DND-41 (cell line): ENCODE results near the gene TMEM169.

ENCODE experiments used
- ATAC-seq: fragments of 200-7000 bp; cut with Tn5 transposase; 3 replicates; pipeline ENCODE4 v1.9.1; 2021; ENCODE audit warnings: low read depth; ENCODE audit not compliant: insufficient read depth
- DNase-seq: peaks from one replicate; pipeline ENCODE4 v3.0.0-alpha.2; 2020
- H2AFZ ChIP-seq: 2 replicates; pipeline ENCODE4 v1.6.0; 2012; ENCODE audit warnings: low read depth, low read length
- H3K27ac ChIP-seq: 2 replicates; pipeline ENCODE4 v1.5.1; 2012; ENCODE audit warnings: low read length, inconsistent platforms
- H3K27me3 ChIP-seq: fragments of 200-600 bp; sonication (generic); 2 replicates; pipeline ENCODE4 v1.6.0; 2012; ENCODE audit warnings: low read length, mild to moderate bottlenecking, inconsistent platforms; ENCODE audit not compliant: insufficient read depth, poor library complexity
- H3K36me3 ChIP-seq: 2 replicates; pipeline ENCODE4 v1.5.1; 2012; ENCODE audit warnings: low read length, inconsistent platforms; ENCODE audit not compliant: insufficient read depth
- H3K4me1 ChIP-seq: 2 replicates; pipeline ENCODE4 v1.5.1; 2012; ENCODE audit warnings: mild to moderate bottlenecking, low read length; ENCODE audit not compliant: insufficient read depth
- H3K4me2 ChIP-seq: 2 replicates; pipeline ENCODE4 v1.6.0; 2012; ENCODE audit warnings: mild to moderate bottlenecking, moderate library complexity, low read length, inconsistent platforms; ENCODE audit not compliant: insufficient read depth
- H3K4me3 ChIP-seq, 2 experiments: fragments of 200-600 bp in 1 of 2; shearing (Covaris generic) in 1 of 2; 2 replicates each; pipeline ENCODE4 v1.5.1; 2012 to 2016; ENCODE audit warnings: inconsistent platforms in 2 of 2, low read length in 2 of 2, mild to moderate bottlenecking in 2 of 2, low read depth in 1 of 2, moderate library complexity in 1 of 2
- H3K79me2 ChIP-seq: 2 replicates; pipeline ENCODE4 v1.6.0; 2012; ENCODE audit warnings: low read length, inconsistent platforms; ENCODE audit not compliant: insufficient read depth
- H3K9ac ChIP-seq: 2 replicates; pipeline ENCODE4 v1.6.0; 2012; ENCODE audit warnings: low read depth, mild to moderate bottlenecking, inconsistent platforms, low read length, moderate library complexity
- H3K9me3 ChIP-seq: 2 replicates; pipeline ENCODE4 v1.5.1; 2012; ENCODE audit warnings: low read length, moderate library complexity, mild to moderate bottlenecking, inconsistent platforms; ENCODE audit not compliant: insufficient read depth, severe bottlenecking
- H4K20me1 ChIP-seq: 2 replicates; pipeline ENCODE4 v1.6.0; 2012; ENCODE audit warnings: low read length; ENCODE audit not compliant: insufficient read depth
- EZH2 ChIP-seq: IDR thresholded peaks from 3 replicates; pipeline ENCODE4 v1.6.1; 2012; ENCODE audit warnings: borderline replicate concordance, low read depth, mild to moderate bottlenecking, moderate library complexity, low read length, inconsistent platforms; ENCODE audit not compliant: severe bottlenecking
- TF ChIP-seq, protein P1 (sequence below): IDR thresholded peaks from 2 replicates; pipeline ENCODE4 v1.5.1; 2012; ENCODE audit warnings: borderline replicate concordance, low read length, moderate library complexity, mild to moderate bottlenecking; ENCODE audit not compliant: poor library complexity, severe bottlenecking; ENCODE audit errors: extremely low read depth

TMEM169 gene

DNA sequence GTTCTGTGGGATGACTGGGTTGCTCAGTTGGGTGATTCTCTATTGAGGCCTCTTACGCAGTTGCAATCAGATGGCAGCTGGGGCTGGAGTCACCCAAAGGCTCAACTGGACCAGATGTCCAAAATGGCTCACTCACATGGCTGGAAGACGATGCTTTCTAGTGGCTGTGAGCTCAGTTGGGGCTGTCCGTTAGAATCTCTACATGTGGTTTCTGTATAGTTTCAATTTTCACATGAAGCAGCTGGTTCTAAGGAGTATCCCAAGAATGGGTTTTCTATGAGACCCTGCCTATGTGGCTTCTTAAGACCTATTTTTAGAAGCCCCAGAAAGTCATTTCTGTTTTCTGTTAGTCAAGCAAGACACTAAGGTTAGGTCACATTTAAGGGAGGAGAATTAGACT, 31.9 kb downstream of the TMEM169 start:
- Histone ChIP-seq H3K27me3 (no peaks in the 10 kb centered on the region), H3K4me2 (peak overlapping the region; percentile 45; the same call in 1 of the 2 replicates), H3K36me3 (peaks cover 79% of the 10 kb centered on the region), H4K20me1 (peaks cover 28% of the 10 kb centered on the region), H2AFZ (no peak overlapping the region), H3K79me2 (peaks cover 88% of the 10 kb centered on the region), H3K4me1 (peaks cover 70% of the 10 kb centered on the region), H3K4me3 (no peak overlapping the region), H3K9me3 (no peaks in the 10 kb centered on the region), H3K27ac (peak overlapping the region; percentile 16; the same call in 1 of the 2 replicates), H3K9ac (no peak overlapping the region)
- DNase-seq (no peak), ATAC-seq (no peak)
- TF ChIP-seq EZH2: no peak
- TF ChIP-seq, protein P1, sequence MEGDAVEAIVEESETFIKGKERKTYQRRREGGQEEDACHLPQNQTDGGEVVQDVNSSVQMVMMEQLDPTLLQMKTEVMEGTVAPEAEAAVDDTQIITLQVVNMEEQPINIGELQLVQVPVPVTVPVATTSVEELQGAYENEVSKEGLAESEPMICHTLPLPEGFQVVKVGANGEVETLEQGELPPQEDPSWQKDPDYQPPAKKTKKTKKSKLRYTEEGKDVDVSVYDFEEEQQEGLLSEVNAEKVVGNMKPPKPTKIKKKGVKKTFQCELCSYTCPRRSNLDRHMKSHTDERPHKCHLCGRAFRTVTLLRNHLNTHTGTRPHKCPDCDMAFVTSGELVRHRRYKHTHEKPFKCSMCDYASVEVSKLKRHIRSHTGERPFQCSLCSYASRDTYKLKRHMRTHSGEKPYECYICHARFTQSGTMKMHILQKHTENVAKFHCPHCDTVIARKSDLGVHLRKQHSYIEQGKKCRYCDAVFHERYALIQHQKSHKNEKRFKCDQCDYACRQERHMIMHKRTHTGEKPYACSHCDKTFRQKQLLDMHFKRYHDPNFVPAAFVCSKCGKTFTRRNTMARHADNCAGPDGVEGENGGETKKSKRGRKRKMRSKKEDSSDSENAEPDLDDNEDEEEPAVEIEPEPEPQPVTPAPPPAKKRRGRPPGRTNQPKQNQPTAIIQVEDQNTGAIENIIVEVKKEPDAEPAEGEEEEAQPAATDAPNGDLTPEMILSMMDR: no peak

DNA sequence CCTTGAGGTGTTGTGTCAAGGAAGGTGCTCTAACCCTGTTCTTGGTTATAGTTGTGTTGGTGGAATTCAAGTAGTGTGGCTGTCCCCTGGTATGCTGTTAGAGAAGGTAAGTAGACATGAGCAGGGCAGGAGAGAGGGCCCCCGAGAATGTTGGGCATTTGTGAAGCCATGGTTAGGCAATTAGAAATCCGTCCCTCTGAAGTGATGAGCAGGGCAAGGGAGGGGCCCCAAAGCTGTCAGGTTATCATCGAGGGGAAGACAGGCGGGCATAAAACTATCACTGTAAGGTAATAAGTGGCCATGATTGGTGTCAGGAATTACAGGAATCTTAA, 32.6 kb downstream of the TMEM169 start:
- peak overlapping the region; percentile 8 for H3K27ac ChIP-seq
- H3K36me3 ChIP-seq: peaks cover 87% of the 10 kb centered on the region
- peaks cover 69% of the 10 kb centered on the region for H3K4me1 ChIP-seq
- H4K20me1 ChIP-seq: peaks cover 28% of the 10 kb centered on the region
- H3K9ac ChIP-seq: no peak overlapping the region
- TF ChIP-seq, protein P1: no peak
- no peak for TF ChIP-seq EZH2
- peaks cover 94% of the 10 kb centered on the region for H3K79me2 ChIP-seq
- H3K4me2 ChIP-seq: peak overlapping the region; percentile 45
- H3K4me3 ChIP-seq: peak overlapping the region in 1 of 2 experiments; percentile 17; a peak in 1 of 4 replicates
- peak; percentile 42 for ATAC-seq
- no peak for DNase-seq
- no peak overlapping the region for H2AFZ ChIP-seq
- H3K9me3 ChIP-seq: no peaks in the 10 kb centered on the region
- H3K27me3 ChIP-seq: no peaks in the 10 kb centered on the region

DNA sequence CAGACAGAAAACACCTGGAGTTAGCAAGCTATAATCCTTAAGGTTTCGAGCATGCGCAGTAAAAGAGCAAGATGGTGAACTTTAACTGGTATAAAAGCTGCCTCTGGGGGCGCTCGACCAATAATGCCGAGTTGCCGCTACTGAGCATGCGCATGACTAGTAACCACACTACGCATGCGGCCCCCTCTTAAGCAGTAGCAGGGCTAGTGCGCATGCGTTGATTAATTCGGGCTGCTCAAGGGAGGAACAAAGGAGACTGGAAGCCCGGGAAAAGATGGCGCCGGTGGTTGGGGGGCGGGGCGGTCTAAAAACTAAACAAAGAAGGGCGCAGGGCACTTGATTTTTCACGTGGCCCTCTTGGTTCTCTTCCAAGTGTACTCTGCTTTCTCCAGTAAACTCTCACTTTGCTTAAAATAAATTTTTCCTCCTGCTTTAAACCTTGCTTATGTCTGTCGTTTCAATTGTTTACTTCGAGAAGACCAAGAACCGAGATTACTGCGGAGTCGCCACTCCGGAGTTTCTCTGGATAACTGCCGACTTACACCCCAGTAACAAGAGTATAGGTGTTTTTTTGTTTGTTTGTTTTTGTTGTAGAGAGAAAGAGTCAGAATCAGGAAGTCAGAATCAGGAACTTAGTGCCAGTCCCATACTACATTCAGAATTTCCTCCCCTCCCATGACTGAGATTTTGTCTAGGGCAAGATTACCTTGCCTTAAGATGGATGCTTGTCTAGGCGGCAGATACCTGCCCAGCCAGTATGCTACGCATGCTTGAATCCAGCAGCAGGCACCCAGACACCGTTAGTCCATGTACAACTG, 33.2 kb downstream of the TMEM169 start:
- H3K9me3 ChIP-seq: no peaks in the 10 kb centered on the region
- peaks cover 94% of the 10 kb centered on the region for H3K79me2 ChIP-seq
- peaks cover 28% of the 10 kb centered on the region for H4K20me1 ChIP-seq
- peak overlapping the region; percentile 74 for H2AFZ ChIP-seq
- DNase-seq (peak; percentile 97), ATAC-seq (peak; percentile 89)
- peaks cover 69% of the 10 kb centered on the region for H3K4me1 ChIP-seq
- H3K36me3 ChIP-seq: peaks cover 93% of the 10 kb centered on the region
- H3K4me2 ChIP-seq: peak overlapping the region; percentile 68
- peak overlapping the region; percentile 89 for H3K27ac ChIP-seq
- TF ChIP-seq, protein P1: peak; percentile 95
- no peak for TF ChIP-seq EZH2
- H3K9ac ChIP-seq: peak overlapping the region; percentile 69
- peak overlapping the region; percentile 46 to 60 for H3K4me3 ChIP-seq
- no peaks in the 10 kb centered on the region for H3K27me3 ChIP-seq
